ENCODE measurements around the gene SAPCD2.

GRCh38 chr9:137107982-137108381, 37.6 kb upstream of the SAPCD2 start:
- no peak for TF ChIP-seq POLR2AphosphoS5 (IDR thresholded peaks at IDR 0.05)
- TF ChIP-seq, protein P1, sequence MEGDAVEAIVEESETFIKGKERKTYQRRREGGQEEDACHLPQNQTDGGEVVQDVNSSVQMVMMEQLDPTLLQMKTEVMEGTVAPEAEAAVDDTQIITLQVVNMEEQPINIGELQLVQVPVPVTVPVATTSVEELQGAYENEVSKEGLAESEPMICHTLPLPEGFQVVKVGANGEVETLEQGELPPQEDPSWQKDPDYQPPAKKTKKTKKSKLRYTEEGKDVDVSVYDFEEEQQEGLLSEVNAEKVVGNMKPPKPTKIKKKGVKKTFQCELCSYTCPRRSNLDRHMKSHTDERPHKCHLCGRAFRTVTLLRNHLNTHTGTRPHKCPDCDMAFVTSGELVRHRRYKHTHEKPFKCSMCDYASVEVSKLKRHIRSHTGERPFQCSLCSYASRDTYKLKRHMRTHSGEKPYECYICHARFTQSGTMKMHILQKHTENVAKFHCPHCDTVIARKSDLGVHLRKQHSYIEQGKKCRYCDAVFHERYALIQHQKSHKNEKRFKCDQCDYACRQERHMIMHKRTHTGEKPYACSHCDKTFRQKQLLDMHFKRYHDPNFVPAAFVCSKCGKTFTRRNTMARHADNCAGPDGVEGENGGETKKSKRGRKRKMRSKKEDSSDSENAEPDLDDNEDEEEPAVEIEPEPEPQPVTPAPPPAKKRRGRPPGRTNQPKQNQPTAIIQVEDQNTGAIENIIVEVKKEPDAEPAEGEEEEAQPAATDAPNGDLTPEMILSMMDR (IDR thresholded peaks at IDR 0.05), result no peak

Data from prostate gland (tissue), 2 donors.